ENCODE results near the gene RPS6KA5.

DNA sequence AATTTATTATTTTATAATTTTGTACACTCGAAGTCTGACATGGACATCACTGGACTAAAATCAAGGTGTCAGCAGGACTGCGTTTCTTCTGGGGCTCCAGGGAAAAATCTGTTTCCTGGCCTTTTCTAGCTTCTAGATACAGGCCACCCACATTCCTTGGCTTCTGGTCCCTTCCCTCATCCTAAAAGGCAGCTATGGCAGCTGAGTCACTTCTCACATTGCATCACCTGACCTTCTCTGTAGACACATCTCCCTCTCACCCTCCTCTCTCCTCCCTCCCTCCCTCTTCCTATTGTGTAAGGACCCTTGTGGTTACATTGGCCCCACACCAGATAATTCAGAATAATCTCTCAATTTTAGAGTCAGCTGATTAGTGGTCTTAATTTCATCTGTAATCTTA lies 92.4 kb downstream of the RPS6KA5 start:
- TF ChIP-seq, protein P1, sequence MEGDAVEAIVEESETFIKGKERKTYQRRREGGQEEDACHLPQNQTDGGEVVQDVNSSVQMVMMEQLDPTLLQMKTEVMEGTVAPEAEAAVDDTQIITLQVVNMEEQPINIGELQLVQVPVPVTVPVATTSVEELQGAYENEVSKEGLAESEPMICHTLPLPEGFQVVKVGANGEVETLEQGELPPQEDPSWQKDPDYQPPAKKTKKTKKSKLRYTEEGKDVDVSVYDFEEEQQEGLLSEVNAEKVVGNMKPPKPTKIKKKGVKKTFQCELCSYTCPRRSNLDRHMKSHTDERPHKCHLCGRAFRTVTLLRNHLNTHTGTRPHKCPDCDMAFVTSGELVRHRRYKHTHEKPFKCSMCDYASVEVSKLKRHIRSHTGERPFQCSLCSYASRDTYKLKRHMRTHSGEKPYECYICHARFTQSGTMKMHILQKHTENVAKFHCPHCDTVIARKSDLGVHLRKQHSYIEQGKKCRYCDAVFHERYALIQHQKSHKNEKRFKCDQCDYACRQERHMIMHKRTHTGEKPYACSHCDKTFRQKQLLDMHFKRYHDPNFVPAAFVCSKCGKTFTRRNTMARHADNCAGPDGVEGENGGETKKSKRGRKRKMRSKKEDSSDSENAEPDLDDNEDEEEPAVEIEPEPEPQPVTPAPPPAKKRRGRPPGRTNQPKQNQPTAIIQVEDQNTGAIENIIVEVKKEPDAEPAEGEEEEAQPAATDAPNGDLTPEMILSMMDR (conservative IDR thresholded peaks at IDR 0.05 in 1 of 2, IDR thresholded peaks at IDR 0.05 in 1 of 2; ENCODE audit: low read depth in 1 of 2, low read length in 2 of 2) = no peak
- TF ChIP-seq EZH2 (IDR thresholded peaks at IDR 0.05; ENCODE audit: low read length, missing control alignments) = no peak
